Neural crest cell (in vitro differentiated cells): ENCODE measurements around the gene ATIC. TPM values are rescaled to one million over a fixed set of nuclear protein-coding genes. Genes with fewer than 3 reads are reported as not detected.

ENCODE experiments used
- DNase-seq: peaks from one replicate; pipeline ENCODE4 v3.0.0; 2021; ENCODE audit warnings: low read depth, mixed read lengths, low spot score
- H3K27ac Mint-ChIP-seq: one replicate; pipeline ENCODE4 v1.8.0; 2021; ENCODE audit warnings: mild to moderate bottlenecking, mixed read lengths; ENCODE audit not compliant: unreplicated experiment
- H3K27me3 Mint-ChIP-seq: 2 replicates; pipeline ENCODE4 v1.8.0; 2021; ENCODE audit warnings: low read depth, mild to moderate bottlenecking, mixed read lengths
- H3K36me3 Mint-ChIP-seq: 2 replicates; pipeline ENCODE4 v1.8.0; 2021; ENCODE audit warnings: low read depth, mild to moderate bottlenecking, mixed read lengths
- H3K4me1 Mint-ChIP-seq: 2 replicates; pipeline ENCODE4 v1.8.0; 2021; ENCODE audit warnings: mixed read lengths
- H3K4me3 Mint-ChIP-seq: one replicate; pipeline ENCODE4 v1.8.0; 2021; ENCODE audit warnings: mild to moderate bottlenecking, mixed read lengths
- H3K9me3 Mint-ChIP-seq: 2 replicates; pipeline ENCODE4 v1.8.0; 2021; ENCODE audit warnings: mixed read lengths
- CTCF ChIP-seq: fragments of 200-600 bp; sonication (generic); conservative IDR thresholded peaks from 2 replicates; pipeline ENCODE4 v1.5.0; 2021; ENCODE audit warnings: antibody characterized with exemption, mild to moderate bottlenecking
- total RNA-seq: library from RNA; stranded (reverse); gene quantifications from 2 replicates; pipeline ENCODE4 v1.2.1, GENCODE V29; 2021

The ATIC gene
- total RNA-seq, 1 donor from 2014 or later = 206 TPM

DNA sequence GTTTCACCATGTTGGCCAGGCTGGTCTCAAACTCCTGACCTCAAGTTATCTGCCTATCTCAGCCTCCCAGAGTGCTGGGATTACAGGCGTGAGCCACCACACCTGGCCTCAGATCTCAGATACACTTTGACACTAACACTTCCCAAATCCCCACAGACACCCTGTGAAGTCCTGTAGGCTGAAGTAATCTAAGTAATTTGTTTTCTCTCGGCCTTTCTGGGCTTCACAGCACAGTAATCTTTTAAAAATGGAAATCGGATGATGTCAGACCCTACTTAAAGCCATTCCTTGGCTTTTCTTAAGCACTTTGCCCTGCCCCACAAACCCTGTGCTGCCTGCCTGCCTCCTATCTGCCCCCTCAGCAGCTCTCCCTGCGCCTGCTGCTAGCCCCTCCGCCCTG is 16.2 kb downstream of the ATIC start:
- H3K27me3 Mint-ChIP-seq = no peaks in the 10 kb centered on the region
- H3K27ac Mint-ChIP-seq = peak overlapping the region; percentile 44
- H3K36me3 Mint-ChIP-seq = peaks cover 41% of the 10 kb centered on the region
- H3K4me1 Mint-ChIP-seq = peaks cover 23% of the 10 kb centered on the region
- TF ChIP-seq CTCF = no peak
- no peak overlapping the region for H3K4me3 Mint-ChIP-seq
- H3K9me3 Mint-ChIP-seq = no peaks in the 10 kb centered on the region
- no peak for DNase-seq

- DNase-seq = no peak
- Mint-ChIP-seq H3K36me3 (peaks cover 39% of the 10 kb centered on the region), H3K9me3 (no peaks in the 10 kb centered on the region), H3K4me3 (no peak overlapping the region), H3K4me1 (peaks cover 18% of the 10 kb centered on the region), H3K27ac (no peak overlapping the region), H3K27me3 (no peaks in the 10 kb centered on the region)
- no peak for TF ChIP-seq CTCF
These were observed 21.2 kb downstream of the ATIC start for GRCh38 chr2:215332872-215333595.

DNA sequence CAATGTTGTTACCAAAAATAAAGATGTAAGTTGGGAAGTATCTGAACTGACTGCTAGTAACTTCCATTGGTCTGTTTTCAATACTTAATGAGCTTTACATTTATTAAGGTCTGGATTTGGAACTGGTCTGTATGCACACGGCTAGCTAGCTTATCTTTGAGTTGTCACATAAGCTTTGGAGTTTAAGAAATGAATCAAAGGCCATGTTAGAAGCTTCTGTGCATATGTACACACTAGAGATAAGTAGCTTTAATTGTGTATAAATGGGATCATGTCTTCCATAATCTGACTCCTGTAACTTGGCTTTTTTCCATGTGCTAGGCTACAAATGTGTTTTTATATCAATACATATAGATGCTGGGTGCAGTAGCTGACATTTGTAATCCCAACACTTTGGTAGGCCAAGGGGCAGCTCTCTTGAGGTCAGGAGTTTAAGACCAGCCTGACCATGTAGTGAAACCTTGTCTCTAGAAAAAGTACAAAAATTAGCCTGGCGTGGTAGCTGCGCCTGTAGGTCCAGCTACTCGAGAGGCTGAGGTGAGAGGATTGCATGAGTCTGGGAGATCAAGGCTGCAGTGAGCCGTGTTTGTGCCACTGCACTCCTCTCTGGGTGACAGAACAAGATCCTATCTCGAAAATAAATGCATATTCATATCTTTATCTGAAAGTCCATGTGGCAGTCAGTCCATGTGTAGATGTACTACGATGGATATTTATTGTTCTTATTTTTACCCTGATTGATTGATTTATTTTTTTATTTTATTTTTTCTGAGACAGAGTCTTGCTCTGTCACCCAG is 27.2 kb downstream of the ATIC start:
- no peaks in the 10 kb centered on the region for H3K4me1 Mint-ChIP-seq
- no peaks in the 10 kb centered on the region for H3K27me3 Mint-ChIP-seq
- peaks cover 36% of the 10 kb centered on the region for H3K36me3 Mint-ChIP-seq
- H3K9me3 Mint-ChIP-seq = no peaks in the 10 kb centered on the region
- no peak for DNase-seq
- no peak overlapping the region for H3K4me3 Mint-ChIP-seq
- no peak for TF ChIP-seq CTCF
- no peak overlapping the region for H3K27ac Mint-ChIP-seq

- Mint-ChIP-seq H3K27ac (no peak overlapping the region), H3K9me3 (no peaks in the 10 kb centered on the region), H3K4me1 (no peaks in the 10 kb centered on the region), H3K27me3 (no peaks in the 10 kb centered on the region), H3K36me3 (peaks cover 42% of the 10 kb centered on the region), H3K4me3 (no peak overlapping the region)
- TF ChIP-seq CTCF = no peak
- no peak for DNase-seq
These were observed 36.0 kb downstream of the ATIC start for GRCh38 chr2:215347878-215348277.

- H3K27ac Mint-ChIP-seq = no peak overlapping the region
- TF ChIP-seq CTCF = no peak
- H3K9me3 Mint-ChIP-seq = no peaks in the 10 kb centered on the region
- H3K36me3 Mint-ChIP-seq = peaks cover 31% of the 10 kb centered on the region
- no peaks in the 10 kb centered on the region for H3K27me3 Mint-ChIP-seq
- DNase-seq = no peak
- H3K4me1 Mint-ChIP-seq = no peaks in the 10 kb centered on the region
- no peak overlapping the region for H3K4me3 Mint-ChIP-seq
These were observed 40.7 kb downstream of the ATIC start for GRCh38 chr2:215352602-215353001.
